DOHH2 (cell line): ENCODE measurements around the gene SFXN5.

Source experiments
- H3F3A ChIP-seq: fragments of 200-600 bp; sonication (generic), shearing (Covaris generic); 2 replicates; pipeline ENCODE4 v1.6.0; 2016; ENCODE audit warnings: antibody characterized with exemption, mild to moderate bottlenecking; ENCODE audit not compliant: control insufficient read depth, insufficient read depth
- H3K27ac ChIP-seq: fragments of 200-600 bp; sonication (generic); 2 replicates; pipeline ENCODE4 v1.5.1; 2014; ENCODE audit warnings: low read depth, mild to moderate bottlenecking, low read length, moderate library complexity
- H3K27me3 ChIP-seq: fragments of 200-600 bp; sonication (generic); 2 replicates; pipeline ENCODE4 v1.6.1; 2014; ENCODE audit warnings: mild to moderate bottlenecking, low read length, mixed read lengths; ENCODE audit not compliant: control insufficient read depth
- H3K36me3 ChIP-seq: fragments of 200-600 bp; sonication (generic); 2 replicates; pipeline ENCODE4 v1.6.1; 2014; ENCODE audit warnings: mild to moderate bottlenecking, low read length, moderate library complexity, mixed read lengths; ENCODE audit not compliant: control insufficient read depth
- H3K4me1 ChIP-seq: fragments of 200-600 bp; sonication (generic); 2 replicates; pipeline ENCODE4 v1.6.1; 2014; ENCODE audit warnings: mild to moderate bottlenecking, low read length, mixed read lengths; ENCODE audit not compliant: control insufficient read depth
- H3K4me2 ChIP-seq: fragments of 200-600 bp; sonication (generic); 2 replicates; pipeline ENCODE4 v1.6.0; 2014; ENCODE audit warnings: mild to moderate bottlenecking, low read length, moderate library complexity
- H3K4me3 ChIP-seq: fragments of 200-600 bp; sonication (generic); 2 replicates; pipeline ENCODE4 v1.5.1; 2014; ENCODE audit warnings: mild to moderate bottlenecking, low read length, mixed read lengths
- H3K79me2 ChIP-seq: fragments of 200-600 bp; sonication (generic); 2 replicates; pipeline ENCODE4 v1.6.1; 2014; ENCODE audit warnings: mild to moderate bottlenecking, low read length, mixed read lengths; ENCODE audit not compliant: control insufficient read depth
- H3K9me2 ChIP-seq: fragments of 200-600 bp; sonication (generic); replicated peaks from 2 replicates; pipeline ENCODE4 v1.6.1; 2014; ENCODE audit warnings: mild to moderate bottlenecking, low read length, mixed read lengths; ENCODE audit not compliant: control insufficient read depth
- H3K9me3 ChIP-seq: fragments of 200-600 bp; sonication (generic); 2 replicates; pipeline ENCODE4 v1.6.1; 2014; ENCODE audit warnings: antibody characterized with exemption, low read length, mixed read lengths; ENCODE audit not compliant: control insufficient read depth, insufficient read depth
- H4K20me1 ChIP-seq: fragments of 200-600 bp; sonication (generic); 2 replicates; pipeline ENCODE4 v1.6.0; 2014; ENCODE audit warnings: low read depth, mild to moderate bottlenecking, antibody characterized with exemption, low read length, moderate library complexity; ENCODE audit not compliant: control insufficient read depth, insufficient read depth
- CTCF ChIP-seq: fragments of 200-600 bp; sonication (generic); IDR thresholded peaks from one replicate; pipeline ENCODE4 v1.5.1; 2014; ENCODE audit warnings: antibody characterized with exemption, mild to moderate bottlenecking, low read depth, low read length; ENCODE audit not compliant: poor library complexity, severe bottlenecking
- EZH2phosphoT487 ChIP-seq: fragments of 200-600 bp; sonication (generic); IDR thresholded peaks from 2 replicates; pipeline ENCODE4 v1.6.1; 2017; ENCODE audit warnings: borderline replicate concordance, mild to moderate bottlenecking, antibody characterized with exemption, low read length, moderate library complexity, mixed read lengths

The SFXN5 gene

GRCh38 chr2:72916743-72917137, 154.8 kb downstream of the SFXN5 start:
- Histone ChIP-seq H3K9me2 (no peaks in the 10 kb centered on the region), H3K27me3 (peaks cover 89% of the 10 kb centered on the region), H3K4me2 (peak overlapping the region; percentile 52), H3K79me2 (no peaks in the 10 kb centered on the region), H3K4me1 (peaks cover 16% of the 10 kb centered on the region), H4K20me1 (no peaks in the 10 kb centered on the region; the same call in 1 of the 2 replicates), H3K36me3 (no peaks in the 10 kb centered on the region), H3F3A (no peaks in the 10 kb centered on the region), H3K9me3 (no peaks in the 10 kb centered on the region), H3K27ac (no peak overlapping the region), H3K4me3 (peak overlapping the region; percentile 58)
- TF ChIP-seq CTCF (no peak), EZH2phosphoT487 (no peak)

- no peaks in the 10 kb centered on the region for H3F3A ChIP-seq
- peaks cover 88% of the 10 kb centered on the region for H3K27me3 ChIP-seq
- H3K4me1 ChIP-seq: peaks cover 16% of the 10 kb centered on the region
- H3K9me3 ChIP-seq: no peaks in the 10 kb centered on the region
- no peaks in the 10 kb centered on the region for H3K36me3 ChIP-seq
- no peak for TF ChIP-seq CTCF
- peak overlapping the region; percentile 58 for H3K4me3 ChIP-seq
- no peaks in the 10 kb centered on the region; the same call in 1 of the 2 replicates for H4K20me1 ChIP-seq
- peak overlapping the region; percentile 52 for H3K4me2 ChIP-seq
- no peak overlapping the region for H3K27ac ChIP-seq
- no peaks in the 10 kb centered on the region for H3K79me2 ChIP-seq
- no peaks in the 10 kb centered on the region for H3K9me2 ChIP-seq
These were observed 155.4 kb downstream of the SFXN5 start for GRCh38 chr2:72915907-72916742.

GRCh38 chr2:72915320-72915906, 156.1 kb downstream of the SFXN5 start:
- Histone ChIP-seq H3F3A (no peaks in the 10 kb centered on the region), H3K9me3 (no peaks in the 10 kb centered on the region), H3K4me3 (peak overlapping the region; percentile 58; the same call in 1 of the 2 replicates), H3K79me2 (no peaks in the 10 kb centered on the region), H3K4me1 (peaks cover 16% of the 10 kb centered on the region), H4K20me1 (no peaks in the 10 kb centered on the region; the same call in 1 of the 2 replicates), H3K27ac (no peak overlapping the region), H3K9me2 (no peaks in the 10 kb centered on the region), H3K4me2 (peak overlapping the region; percentile 52), H3K36me3 (no peaks in the 10 kb centered on the region), H3K27me3 (peaks cover 84% of the 10 kb centered on the region)
- TF ChIP-seq CTCF (no peak), EZH2phosphoT487 (peak; percentile 74)
